HK-2 (cell line): ENCODE results near the gene PNN.
"Not testable (repeated sequence)": the region's sequence is repeated elsewhere in the genome, so short reads cannot be mapped to it uniquely, and the experiment has no call there.

Experiments
- DNase-seq: peaks from one replicate; pipeline ENCODE4 v3.0.0-alpha.2; 2018; ENCODE audit not compliant: unreplicated experiment

Gene PNN

GRCh38 chr14:39181026-39181692, 6.1 kb downstream of the PNN start:
- DNase-seq: no peak

DNA sequence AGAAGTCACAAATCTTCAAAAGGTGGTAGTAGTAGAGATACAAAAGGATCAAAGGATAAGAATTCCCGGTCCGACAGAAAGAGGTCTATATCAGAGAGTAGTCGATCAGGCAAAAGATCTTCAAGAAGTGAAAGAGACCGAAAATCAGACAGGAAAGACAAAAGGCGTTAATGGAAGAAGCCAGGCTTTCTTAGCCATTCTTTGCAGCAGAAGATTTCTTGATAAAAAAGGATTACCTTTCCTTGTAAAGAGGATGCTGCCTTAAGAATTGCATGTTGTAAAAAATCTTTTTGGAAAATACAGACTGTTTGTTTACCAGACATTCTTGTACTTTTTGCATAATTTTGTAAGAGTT, 6.6 kb downstream of the PNN start:
- no peak for DNase-seq

DNA sequence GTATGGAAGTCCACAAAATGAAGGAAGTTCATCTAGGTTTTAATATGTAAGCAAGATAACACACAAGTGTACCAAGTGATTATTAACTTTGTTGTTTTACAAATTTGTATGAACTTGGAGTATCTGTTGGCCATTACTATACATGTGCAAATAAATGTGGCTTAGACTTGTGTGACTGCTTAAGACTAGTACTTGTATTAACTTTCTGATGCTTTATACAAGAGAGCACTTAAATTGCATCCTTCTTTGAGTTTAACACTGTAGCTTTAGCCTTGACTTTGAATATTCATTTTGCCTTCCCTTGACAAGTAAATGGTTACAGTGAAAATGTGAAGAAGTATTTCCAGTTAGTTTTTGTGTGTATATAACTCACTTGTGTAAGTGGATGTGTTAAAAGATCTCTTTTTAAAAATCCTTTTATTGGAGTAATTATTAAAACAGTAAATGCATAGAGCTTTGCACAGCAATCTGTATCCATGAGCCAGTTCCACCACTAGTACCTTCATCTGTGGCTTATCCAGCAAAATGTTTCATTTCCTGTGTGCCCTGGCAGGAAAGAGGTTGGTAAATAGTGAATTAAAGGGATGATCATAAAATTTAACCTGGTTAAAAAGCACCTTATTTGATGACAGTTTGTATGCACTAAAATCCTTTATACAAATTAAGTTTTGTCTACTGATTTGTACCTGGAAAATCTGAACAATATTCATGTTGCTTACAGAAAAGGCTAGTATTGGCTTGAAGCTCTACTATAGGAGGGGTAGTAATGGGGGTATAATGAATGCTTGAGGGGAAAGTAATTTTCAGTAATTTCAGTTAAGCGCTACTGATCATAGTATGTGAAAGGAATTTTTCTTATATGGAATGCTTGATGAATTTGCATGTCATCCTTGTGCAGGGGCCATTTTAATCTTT, 8.0 kb downstream of the PNN start:
- no peak for DNase-seq

DNA sequence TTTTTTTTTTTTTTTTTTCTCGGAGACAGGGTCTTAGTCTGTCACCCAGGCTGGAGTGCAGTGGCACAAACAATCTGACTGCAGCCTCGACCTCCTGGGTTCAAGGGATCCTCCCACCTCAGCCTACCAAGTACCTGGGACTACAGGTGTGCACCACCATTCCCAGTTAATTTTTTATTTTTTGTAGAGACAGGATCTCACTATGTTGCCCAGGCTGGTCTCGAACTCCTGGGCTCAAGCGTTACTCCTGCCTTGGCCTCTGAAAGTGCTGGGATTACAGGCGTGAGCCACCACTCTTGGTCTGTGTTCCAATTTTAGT, 8.6 kb downstream of the PNN start:
- not testable (repeated sequence) for DNase-seq

DNA sequence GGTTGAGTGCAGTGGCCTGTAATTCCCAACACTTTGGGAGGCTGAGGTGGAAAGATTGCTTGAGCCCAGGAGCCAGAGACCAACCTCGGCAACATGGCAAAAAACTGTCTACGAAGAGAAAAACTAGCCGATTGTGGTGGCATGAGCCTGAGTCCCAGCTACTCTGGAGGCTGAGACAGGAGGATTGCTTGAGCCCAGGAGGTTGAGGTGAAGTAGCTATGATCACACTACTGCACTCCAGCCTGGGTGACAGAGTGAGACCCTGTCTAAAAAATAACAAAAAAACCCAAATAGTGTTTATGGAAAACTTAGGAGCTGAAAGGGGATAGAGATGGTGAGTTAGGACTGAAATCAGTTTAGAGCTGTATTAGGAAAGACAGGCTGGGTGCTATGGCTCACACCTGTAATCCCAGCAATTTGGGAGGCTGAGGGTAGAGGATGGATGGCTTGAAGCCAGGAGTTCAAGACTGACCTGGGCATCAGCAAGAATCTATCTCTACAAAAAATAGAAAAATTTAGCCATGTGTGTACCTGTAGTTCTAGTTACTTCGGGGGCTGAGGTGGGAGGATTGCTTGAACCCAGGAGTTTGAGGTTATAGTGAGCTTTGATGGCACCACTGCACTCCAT, 9.7 kb downstream of the PNN start:
- no peak for DNase-seq

DNA sequence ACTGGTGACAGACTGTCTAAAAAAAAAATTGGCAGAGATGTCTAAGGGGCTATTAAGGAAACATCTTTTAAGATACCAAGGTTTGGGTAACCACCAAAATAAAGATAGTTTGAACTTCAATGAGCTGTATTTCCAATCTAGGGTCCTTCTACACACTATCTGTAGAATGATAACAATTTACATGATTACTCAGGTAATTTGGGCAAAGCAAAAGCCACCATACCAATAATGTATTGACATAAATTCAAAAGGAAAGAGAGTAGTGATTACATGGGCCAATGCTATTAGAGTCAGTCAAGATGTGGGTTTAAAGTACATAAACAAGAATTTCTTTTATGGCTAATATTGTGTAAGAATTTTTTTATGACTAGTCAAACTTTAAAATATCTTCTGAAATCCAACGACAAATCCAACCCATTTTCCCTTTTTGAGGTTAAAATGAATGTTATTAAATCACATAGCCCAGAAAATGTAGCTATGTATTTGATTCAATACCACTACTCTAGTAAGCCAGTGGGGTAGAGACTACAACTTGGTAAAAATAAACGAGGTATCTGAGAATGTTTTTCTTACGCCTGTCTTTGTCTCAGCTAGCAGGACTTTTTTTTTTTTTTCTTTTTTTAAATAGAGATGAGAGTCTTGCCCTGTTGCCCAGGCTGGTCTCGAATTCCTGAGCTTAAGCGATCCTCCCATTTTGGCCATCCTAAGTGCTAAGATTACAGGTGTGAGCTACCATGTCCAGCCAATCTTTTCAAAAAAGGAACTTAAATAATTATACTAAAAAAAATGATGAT, 10.4 kb downstream of the PNN start:
- DNase-seq: no peak

- DNase-seq: no peak
Observed at GRCh38 chr14:39186941-39187525, 12.0 kb downstream of the PNN start.

- DNase-seq: no peak
Observed at GRCh38 chr14:39203659-39204606, 28.9 kb downstream of the PNN start.

DNA sequence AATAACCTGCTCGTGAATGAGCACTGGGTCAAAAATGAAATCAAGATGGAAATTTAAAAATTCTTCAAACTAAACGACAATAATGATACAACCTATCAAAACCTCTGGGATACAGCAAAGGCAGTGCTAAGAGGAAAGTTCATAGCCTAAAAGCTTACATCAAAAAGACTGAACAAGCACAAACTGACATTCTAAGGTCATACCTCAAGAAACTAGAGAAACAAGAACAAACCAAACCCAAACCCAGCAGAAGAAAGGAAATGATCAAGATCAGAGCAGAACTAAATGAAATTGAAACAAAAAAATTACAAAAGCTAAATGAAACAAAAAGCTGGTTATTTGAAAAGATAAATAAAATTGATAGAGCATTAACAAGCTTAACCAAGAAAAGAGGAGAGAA, 32.4 kb downstream of the PNN start:
- DNase-seq: not testable (repeated sequence)

GRCh38 chr14:39211109-39211741, 36.2 kb downstream of the PNN start:
- no peak for DNase-seq

GRCh38 chr14:39212034-39212433, 37.0 kb downstream of the PNN start:
- no peak for DNase-seq

- no peak for DNase-seq
Observed at GRCh38 chr14:39212693-39213092, 37.6 kb downstream of the PNN start.

GRCh38 chr14:39217214-39217879, 42.3 kb downstream of the PNN start:
- DNase-seq: no peak

GRCh38 chr14:39218171-39218769, 43.2 kb downstream of the PNN start:
- no peak for DNase-seq

DNA sequence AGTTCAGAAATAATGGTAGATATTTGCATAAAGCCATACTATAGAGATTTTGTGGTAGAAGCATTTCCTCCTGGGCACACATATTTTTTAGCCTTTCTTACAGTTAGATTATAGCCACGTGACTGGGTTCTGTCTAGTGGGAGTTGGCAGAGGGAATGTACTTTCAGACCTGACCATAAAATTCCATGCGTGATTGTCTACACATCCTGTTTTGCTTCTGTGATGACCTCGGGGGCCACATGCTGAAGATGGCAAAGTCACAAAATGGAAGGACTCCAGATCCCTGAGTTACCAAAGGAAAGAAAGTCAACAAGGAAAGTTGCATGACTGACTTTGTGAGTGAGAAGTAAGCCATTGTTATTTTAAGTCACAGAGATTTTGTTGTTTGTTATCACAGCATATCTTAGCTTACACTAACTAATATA, 44.0 kb downstream of the PNN start:
- DNase-seq: no peak

- DNase-seq: not testable (repeated sequence)
Observed at GRCh38 chr14:39220473-39220872, 45.4 kb downstream of the PNN start.

DNA sequence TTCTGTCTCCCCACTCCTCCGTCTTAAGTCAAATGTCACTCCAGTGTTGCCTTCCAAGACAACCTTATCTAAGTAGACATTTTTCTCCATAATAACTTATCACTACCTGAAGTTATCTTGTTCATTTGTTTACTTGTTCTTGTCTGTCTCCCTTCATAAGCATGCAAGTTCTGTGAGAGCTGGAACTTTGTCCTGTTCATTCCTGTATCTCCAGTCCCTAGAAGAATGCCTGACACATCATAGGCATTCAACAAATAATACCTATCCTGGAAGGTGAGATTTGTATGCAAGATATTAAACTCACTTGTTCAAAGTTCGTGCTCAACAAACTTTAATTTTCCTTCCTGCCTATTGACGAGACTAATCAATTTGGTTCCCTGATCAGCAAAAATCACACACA, 53.0 kb downstream of the PNN start:
- no peak for DNase-seq

DNA sequence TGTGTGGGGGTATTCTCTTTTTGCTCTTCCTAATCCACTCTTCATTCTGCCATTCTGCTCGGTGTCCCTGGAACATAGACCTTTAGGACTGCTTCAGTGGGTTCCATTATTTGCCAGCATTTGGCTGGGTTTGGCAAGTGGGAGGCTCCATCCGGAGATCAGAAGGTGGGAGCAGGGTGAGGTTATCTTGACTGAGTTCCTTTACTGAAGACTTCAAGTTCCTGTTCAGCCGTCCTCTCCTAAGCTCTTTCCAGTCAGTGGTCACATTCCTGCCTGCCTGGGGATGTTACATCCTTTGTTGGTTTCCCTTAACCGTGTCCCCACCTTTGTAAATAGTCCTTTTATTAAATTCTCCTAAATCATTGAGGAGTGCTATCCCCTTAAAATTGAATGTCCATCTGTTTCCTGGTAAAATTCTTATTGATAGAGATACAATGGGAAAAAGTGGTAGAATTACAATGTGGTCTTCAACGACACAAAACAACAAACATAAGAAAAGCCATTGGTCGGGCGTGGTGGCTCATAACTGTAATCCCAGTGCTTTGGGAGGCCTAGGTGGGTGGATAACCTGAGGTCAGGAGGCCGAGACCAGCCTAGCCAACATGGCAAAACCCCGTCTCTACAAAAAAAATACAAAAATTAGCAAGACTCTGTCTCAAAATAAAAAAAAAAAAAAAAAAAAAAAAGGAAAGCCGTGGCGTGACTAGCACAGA, 53.6 kb downstream of the PNN start:
- DNase-seq: no peak

DNA sequence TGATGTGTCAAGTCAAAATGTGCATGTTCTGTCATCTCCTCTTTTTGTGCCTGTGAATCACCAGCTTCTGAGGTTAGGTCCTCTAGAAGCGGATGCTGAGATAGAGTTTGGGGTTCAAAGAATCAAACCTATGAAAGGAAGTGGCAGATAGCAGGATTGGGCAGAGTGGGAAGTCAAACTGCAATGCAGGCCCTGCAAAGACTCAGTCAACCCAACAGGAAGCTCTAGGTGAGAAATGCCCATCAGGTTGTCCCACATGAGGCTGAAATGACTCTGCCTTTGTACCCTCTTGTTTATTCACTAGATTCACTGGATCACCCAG, 54.1 kb downstream of the PNN start:
- no peak for DNase-seq
